Osteocyte (in vitro differentiated cells): ENCODE measurements around the gene GPR55. TPM values are rescaled to one million over a fixed set of nuclear protein-coding genes. Genes with fewer than 3 reads are reported as not detected.

ENCODE experiments used
- DNase-seq: peaks from one replicate; pipeline ENCODE4 v3.0.0; 2021; ENCODE audit warnings: mixed read lengths; ENCODE audit not compliant: unreplicated experiment; ENCODE audit errors: extremely low spot score
- H3K27ac Mint-ChIP-seq: one replicate; pipeline ENCODE4 v1.8.0; 2021; ENCODE audit warnings: mild to moderate bottlenecking, mixed read lengths; ENCODE audit not compliant: unreplicated experiment
- H3K27me3 Mint-ChIP-seq: one replicate; pipeline ENCODE4 v1.8.0; 2021; ENCODE audit warnings: mixed read lengths; ENCODE audit not compliant: unreplicated experiment
- H3K36me3 Mint-ChIP-seq: one replicate; pipeline ENCODE4 v1.8.0; 2021; ENCODE audit warnings: mixed read lengths; ENCODE audit not compliant: unreplicated experiment
- H3K4me1 Mint-ChIP-seq: one replicate; pipeline ENCODE4 v1.8.0; 2021; ENCODE audit warnings: mixed read lengths; ENCODE audit not compliant: unreplicated experiment
- H3K4me3 Mint-ChIP-seq: one replicate; pipeline ENCODE4 v1.8.0; 2021; ENCODE audit warnings: mild to moderate bottlenecking, moderate library complexity, mixed read lengths; ENCODE audit not compliant: unreplicated experiment
- H3K9me3 Mint-ChIP-seq: one replicate; pipeline ENCODE4 v1.8.0; 2021; ENCODE audit warnings: mixed read lengths; ENCODE audit not compliant: unreplicated experiment
- total RNA-seq: library from RNA; stranded (reverse); gene quantifications from 2 replicates; pipeline ENCODE4 v1.2.1, GENCODE V29; 2021
- TF ChIP-seq, protein P1 (sequence below): fragments of 200-600 bp; sonication (generic); IDR thresholded peaks from 2 replicates; pipeline ENCODE4 v1.5.0; 2021; ENCODE audit warnings: antibody characterized with exemption, mild to moderate bottlenecking, moderate library complexity

GPR55 gene
- total RNA-seq, 1 donor from 2014 or later = not detected

DNA sequence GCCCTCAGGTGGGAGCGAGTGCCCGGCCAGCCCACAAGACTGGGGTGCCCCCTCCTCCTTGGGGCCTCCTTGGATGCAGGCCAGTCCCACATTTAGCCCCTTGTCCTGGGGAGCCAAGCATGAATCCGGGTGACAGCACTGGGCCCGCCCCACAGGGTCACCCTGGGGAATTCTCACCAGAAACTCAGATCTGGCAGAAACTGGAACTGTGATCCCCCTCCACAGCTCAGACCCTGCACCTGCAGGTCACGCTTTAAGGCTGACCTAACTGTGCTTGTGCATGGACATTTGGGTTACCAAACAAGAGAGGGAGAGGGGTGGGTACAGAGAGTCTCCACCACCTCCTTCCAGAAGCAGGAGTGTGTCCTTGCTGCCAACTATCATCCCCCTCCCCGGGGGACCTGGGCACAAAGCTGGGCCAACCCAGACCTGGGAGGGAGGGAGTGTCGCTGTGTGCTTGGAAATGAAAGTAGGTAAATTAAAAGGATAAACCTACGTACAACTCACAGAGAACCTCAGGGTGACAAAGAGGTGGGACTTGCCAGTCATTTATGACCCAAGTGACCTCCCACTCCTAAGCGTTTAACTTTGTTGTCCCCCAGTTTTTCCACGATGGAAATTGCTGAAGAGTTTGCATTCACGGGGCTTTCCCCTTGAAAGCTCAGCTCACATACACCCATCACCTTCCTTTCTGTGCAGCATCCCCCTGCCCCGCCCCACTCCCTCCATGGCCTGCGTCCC is 51.2 kb downstream of the GPR55 start:
- TF ChIP-seq, protein P1, sequence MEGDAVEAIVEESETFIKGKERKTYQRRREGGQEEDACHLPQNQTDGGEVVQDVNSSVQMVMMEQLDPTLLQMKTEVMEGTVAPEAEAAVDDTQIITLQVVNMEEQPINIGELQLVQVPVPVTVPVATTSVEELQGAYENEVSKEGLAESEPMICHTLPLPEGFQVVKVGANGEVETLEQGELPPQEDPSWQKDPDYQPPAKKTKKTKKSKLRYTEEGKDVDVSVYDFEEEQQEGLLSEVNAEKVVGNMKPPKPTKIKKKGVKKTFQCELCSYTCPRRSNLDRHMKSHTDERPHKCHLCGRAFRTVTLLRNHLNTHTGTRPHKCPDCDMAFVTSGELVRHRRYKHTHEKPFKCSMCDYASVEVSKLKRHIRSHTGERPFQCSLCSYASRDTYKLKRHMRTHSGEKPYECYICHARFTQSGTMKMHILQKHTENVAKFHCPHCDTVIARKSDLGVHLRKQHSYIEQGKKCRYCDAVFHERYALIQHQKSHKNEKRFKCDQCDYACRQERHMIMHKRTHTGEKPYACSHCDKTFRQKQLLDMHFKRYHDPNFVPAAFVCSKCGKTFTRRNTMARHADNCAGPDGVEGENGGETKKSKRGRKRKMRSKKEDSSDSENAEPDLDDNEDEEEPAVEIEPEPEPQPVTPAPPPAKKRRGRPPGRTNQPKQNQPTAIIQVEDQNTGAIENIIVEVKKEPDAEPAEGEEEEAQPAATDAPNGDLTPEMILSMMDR = no peak
- H3K4me1 Mint-ChIP-seq = peaks cover 26% of the 10 kb centered on the region
- H3K36me3 Mint-ChIP-seq = peaks cover 23% of the 10 kb centered on the region
- no peak overlapping the region for H3K4me3 Mint-ChIP-seq
- H3K9me3 Mint-ChIP-seq = no peaks in the 10 kb centered on the region
- DNase-seq = no peak
- no peak overlapping the region for H3K27ac Mint-ChIP-seq
- no peaks in the 10 kb centered on the region for H3K27me3 Mint-ChIP-seq

DNA sequence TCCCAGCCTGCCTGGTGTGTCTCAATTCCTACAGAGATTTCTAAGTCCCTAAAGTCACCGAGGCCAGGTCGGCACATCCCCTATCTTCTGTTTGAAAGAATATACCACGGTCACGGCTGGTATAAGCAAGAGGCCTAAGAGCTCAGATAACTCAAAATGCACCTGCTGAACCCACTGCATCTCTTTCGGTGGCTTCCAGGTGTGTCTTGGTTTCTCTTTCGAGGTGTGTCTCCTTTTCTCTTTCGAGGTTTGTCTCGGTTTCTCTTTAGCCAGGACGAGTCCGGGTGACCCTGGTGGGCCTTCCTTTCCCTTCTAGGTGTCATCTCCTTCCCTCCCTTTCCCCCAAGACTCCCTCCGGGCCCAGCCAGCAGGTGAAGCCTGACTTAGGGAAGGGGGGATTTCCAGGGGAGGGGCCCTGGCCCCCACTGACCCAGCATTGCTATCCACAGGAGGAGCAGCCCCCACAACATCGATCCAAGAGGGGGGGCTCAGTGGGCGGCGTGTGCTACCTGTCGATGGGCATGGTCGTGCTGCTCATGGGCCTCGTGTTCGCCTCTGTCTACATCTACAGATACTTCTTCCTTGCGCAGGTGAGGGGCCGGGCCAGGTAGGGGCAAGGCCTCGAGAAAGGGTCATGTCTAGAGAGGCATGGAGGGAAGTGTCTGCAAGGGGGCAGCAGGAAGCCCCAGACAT is 51.9 kb downstream of the GPR55 start:
- H3K9me3 Mint-ChIP-seq = no peaks in the 10 kb centered on the region
- H3K36me3 Mint-ChIP-seq = peaks cover 23% of the 10 kb centered on the region
- TF ChIP-seq, protein P1 = no peak
- DNase-seq = no peak
- no peak overlapping the region for H3K4me3 Mint-ChIP-seq
- H3K27me3 Mint-ChIP-seq = no peaks in the 10 kb centered on the region
- peaks cover 33% of the 10 kb centered on the region for H3K4me1 Mint-ChIP-seq
- no peak overlapping the region for H3K27ac Mint-ChIP-seq

DNA sequence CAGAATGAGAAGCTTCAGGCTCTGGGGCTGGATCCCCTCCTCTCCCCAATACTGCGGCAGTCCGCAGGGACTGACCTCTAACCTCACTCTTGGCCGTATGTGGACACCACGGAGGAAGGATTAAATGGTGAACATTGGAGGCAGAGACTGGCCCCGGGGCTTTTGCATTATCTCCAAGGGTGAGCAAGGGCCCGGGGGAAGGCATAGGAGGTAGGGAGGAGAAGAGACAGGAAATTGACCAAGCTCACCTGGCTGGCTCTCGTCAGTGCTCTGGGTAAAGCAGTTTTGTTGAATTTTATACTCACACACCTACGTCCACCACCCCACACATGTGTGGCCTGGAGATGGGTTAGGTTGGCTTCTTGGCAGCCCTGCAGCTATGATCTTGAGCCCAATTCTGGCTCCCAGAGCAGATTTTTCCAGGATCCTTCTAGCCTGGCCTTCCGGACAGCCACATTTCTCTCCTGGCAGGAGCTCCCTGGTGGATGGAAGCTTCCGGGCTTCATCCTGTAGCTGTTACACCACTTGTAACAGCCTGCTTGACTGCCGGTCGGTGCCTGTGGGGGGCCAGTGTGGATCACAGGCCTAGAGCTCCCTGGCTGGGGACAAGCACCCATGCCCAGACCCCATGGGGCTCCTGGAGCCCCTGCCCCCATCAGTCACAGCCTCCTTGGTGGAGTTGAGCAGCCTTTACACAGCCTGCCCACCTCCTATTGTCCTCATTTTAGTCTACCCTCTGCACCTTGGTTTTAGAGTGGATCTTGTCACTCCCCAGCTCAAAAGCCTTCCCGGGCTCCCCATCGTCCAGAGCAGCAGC is 52.7 kb downstream of the GPR55 start:
- no peaks in the 10 kb centered on the region for H3K27me3 Mint-ChIP-seq
- H3K9me3 Mint-ChIP-seq = no peaks in the 10 kb centered on the region
- H3K36me3 Mint-ChIP-seq = peaks cover 21% of the 10 kb centered on the region
- peaks cover 39% of the 10 kb centered on the region for H3K4me1 Mint-ChIP-seq
- TF ChIP-seq, protein P1 = no peak
- DNase-seq = peak; percentile 70
- no peak overlapping the region for H3K27ac Mint-ChIP-seq
- H3K4me3 Mint-ChIP-seq = no peak overlapping the region

DNA sequence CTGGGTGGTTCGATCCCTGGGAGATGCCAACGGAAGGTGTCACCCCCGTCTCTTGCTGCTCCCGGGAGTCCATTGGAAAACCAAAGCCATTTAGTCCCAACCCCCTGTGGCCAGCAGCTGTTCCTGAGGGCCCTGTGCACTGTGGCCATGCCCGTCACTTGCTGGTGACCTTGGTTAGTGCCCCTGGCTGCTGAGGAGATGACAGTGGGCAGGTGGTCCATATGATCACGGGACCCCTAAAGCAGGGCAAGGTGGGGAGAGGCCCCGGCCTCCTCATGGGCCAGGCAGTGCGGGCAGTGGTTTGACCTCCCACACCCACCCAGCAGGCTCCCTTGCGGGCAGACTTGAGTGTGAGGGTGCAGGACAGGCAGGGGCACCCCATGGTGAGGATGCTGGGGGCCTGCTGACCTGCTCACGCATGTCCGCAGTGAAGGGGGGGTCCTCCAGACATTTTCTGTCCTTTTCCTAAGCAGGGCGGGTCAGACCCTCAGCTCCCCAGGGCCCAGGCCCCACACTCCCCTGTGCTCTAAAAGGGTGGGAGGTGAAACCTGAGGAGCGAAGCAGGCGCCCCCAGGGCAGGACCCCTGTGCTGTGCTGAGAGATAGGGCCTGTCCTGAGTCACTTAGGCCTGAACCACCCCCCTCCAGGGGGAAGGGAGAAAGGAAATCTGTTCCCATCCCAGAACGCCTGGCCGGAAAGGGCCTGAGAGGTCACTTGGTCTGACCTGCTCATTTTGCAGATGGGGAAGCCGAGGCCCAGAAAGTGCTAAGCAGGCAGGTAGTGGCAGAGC is 53.5 kb downstream of the GPR55 start:
- Mint-ChIP-seq H3K27ac (no peak overlapping the region), H3K9me3 (no peaks in the 10 kb centered on the region), H3K27me3 (no peaks in the 10 kb centered on the region), H3K4me3 (no peak overlapping the region), H3K4me1 (peaks cover 47% of the 10 kb centered on the region), H3K36me3 (peaks cover 18% of the 10 kb centered on the region)
- TF ChIP-seq, protein P1 = no peak
- peak; percentile 78 for DNase-seq
